Mesothelial cell of epicardium (in vitro differentiated cells): ENCODE results near the gene CARD10. TPM values are rescaled to one million over a fixed set of nuclear protein-coding genes. Genes with fewer than 3 reads are reported as not detected.

Source experiments
- DNase-seq, 2 experiments: peaks; one replicate each; pipeline ENCODE4 v3.0.0; 2021; ENCODE audit warnings: low spot score in 2 of 2; ENCODE audit not compliant: unreplicated experiment in 2 of 2
- H3K27ac Mint-ChIP-seq: 2 replicates; pipeline ENCODE4 v1.8.0; 2021; ENCODE audit warnings: mixed read lengths
- H3K27me3 Mint-ChIP-seq: 2 replicates; pipeline ENCODE4 v1.8.0; 2021; ENCODE audit warnings: low read depth, mixed read lengths
- H3K36me3 Mint-ChIP-seq: 2 replicates; pipeline ENCODE4 v1.8.0; 2021; ENCODE audit warnings: mixed read lengths
- H3K4me1 Mint-ChIP-seq: 2 replicates; pipeline ENCODE4 v1.8.0; 2021; ENCODE audit warnings: mixed read lengths
- H3K4me3 Mint-ChIP-seq: 2 replicates; pipeline ENCODE4 v1.8.0; 2021; ENCODE audit warnings: mild to moderate bottlenecking, moderate library complexity, mixed read lengths
- H3K9me3 Mint-ChIP-seq: 2 replicates; pipeline ENCODE4 v1.8.0; 2021; ENCODE audit warnings: mixed read lengths
- CTCF ChIP-seq: fragments of 200-600 bp; sonication (generic); IDR thresholded peaks from one replicate; pipeline ENCODE4 v1.5.0; 2021; ENCODE audit warnings: antibody characterized with exemption; ENCODE audit not compliant: unreplicated experiment
- total RNA-seq: library from RNA; stranded (reverse); gene quantifications from 3 replicates; pipeline ENCODE4 v1.2.1, GENCODE V29; 2021

The CARD10 gene
- total RNA-seq, 1 donor from 2014 or later = 13.6 TPM

- no peak for TF ChIP-seq CTCF
- Mint-ChIP-seq H3K27me3 (no peaks in the 10 kb centered on the region), H3K36me3 (peaks cover 3% of the 10 kb centered on the region), H3K4me1 (peaks cover 45% of the 10 kb centered on the region), H3K27ac (no peak overlapping the region), H3K9me3 (no peaks in the 10 kb centered on the region), H3K4me3 (no peak overlapping the region)
- DNase-seq = no peak
Observed at GRCh38 chr22:37499027-37499707, 20.0 kb downstream of the CARD10 start.

GRCh38 chr22:37498289-37498909 is 20.8 kb downstream of the CARD10 start:
- Mint-ChIP-seq H3K4me1 (peaks cover 45% of the 10 kb centered on the region), H3K9me3 (no peaks in the 10 kb centered on the region), H3K27me3 (no peaks in the 10 kb centered on the region), H3K4me3 (no peak overlapping the region), H3K36me3 (peaks cover 5% of the 10 kb centered on the region), H3K27ac (no peak overlapping the region)
- DNase-seq = no peak
- peak; percentile 37 for TF ChIP-seq CTCF

GRCh38 chr22:37497062-37497599 is 22.1 kb downstream of the CARD10 start:
- H3K4me1 Mint-ChIP-seq = peaks cover 38% of the 10 kb centered on the region
- H3K27ac Mint-ChIP-seq = peak overlapping the region; percentile 91
- H3K27me3 Mint-ChIP-seq = no peaks in the 10 kb centered on the region

GRCh38 chr22:37496651-37497050 is 22.6 kb downstream of the CARD10 start:
- H3K4me3 Mint-ChIP-seq = no peak overlapping the region

More at GRCh38 chr22:37497062-37497599, 22.1 kb downstream of the CARD10 start:
- peaks cover 6% of the 10 kb centered on the region for H3K36me3 Mint-ChIP-seq
- no peak overlapping the region for H3K4me3 Mint-ChIP-seq
- H3K9me3 Mint-ChIP-seq = no peaks in the 10 kb centered on the region
- TF ChIP-seq CTCF = no peak
- DNase-seq = no peak

GRCh38 chr22:37493979-37494378 is 25.2 kb downstream of the CARD10 start:
- Mint-ChIP-seq H3K4me3 (no peak overlapping the region), H3K36me3 (peaks cover 6% of the 10 kb centered on the region)
- TF ChIP-seq CTCF = no peak

More at GRCh38 chr22:37496651-37497050, 22.6 kb downstream of the CARD10 start:
- Mint-ChIP-seq H3K27me3 (no peaks in the 10 kb centered on the region), H3K4me1 (peaks cover 34% of the 10 kb centered on the region), H3K9me3 (no peaks in the 10 kb centered on the region), H3K27ac (peak overlapping the region; percentile 91), H3K36me3 (peaks cover 6% of the 10 kb centered on the region)
- DNase-seq = no peak
- no peak for TF ChIP-seq CTCF

More at GRCh38 chr22:37493979-37494378, 25.2 kb downstream of the CARD10 start:
- no peak for DNase-seq
- H3K4me1 Mint-ChIP-seq = peaks cover 19% of the 10 kb centered on the region
- no peaks in the 10 kb centered on the region for H3K9me3 Mint-ChIP-seq
- H3K27ac Mint-ChIP-seq = no peak overlapping the region
- no peaks in the 10 kb centered on the region for H3K27me3 Mint-ChIP-seq
